HG03378 (cell line): ENCODE data around the gene ATP6V0B.

Experiments
- ATAC-seq: cut with Tn5 transposase; IDR thresholded peaks from one replicate; pipeline ENCODE4 v1.9.1; 2021; ENCODE audit warnings: mild to moderate bottlenecking, moderate library complexity; ENCODE audit not compliant: unreplicated experiment

Gene ATP6V0B

GRCh38 chr1:43945674-43946235 lies 29.0 kb upstream of the ATP6V0B start:
- no peak for ATAC-seq

GRCh38 chr1:43946236-43947060 lies 28.3 kb upstream of the ATP6V0B start, which contains the start of gene IPO13:
IPO13 (plus strand) TSS chr1:43946950; CDS start chr1:43947601, 651 bp downstream.
- ATAC-seq, result peak; percentile 82

GRCh38 chr1:43947061-43947873 lies 27.5 kb upstream of the ATP6V0B start:
- peak; percentile 5 for ATAC-seq

GRCh38 chr1:43947874-43948437 lies 26.8 kb upstream of the ATP6V0B start:
- ATAC-seq, result no peak

GRCh38 chr1:43949678-43950077 lies 25.1 kb upstream of the ATP6V0B start:
- ATAC-seq, result no peak

GRCh38 chr1:43951021-43951985 lies 23.5 kb upstream of the ATP6V0B start:
- ATAC-seq, result no peak

GRCh38 chr1:43952731-43953346 lies 21.9 kb upstream of the ATP6V0B start:
- ATAC-seq, result no peak

GRCh38 chr1:43953361-43953760 lies 21.4 kb upstream of the ATP6V0B start:
- ATAC-seq, result no peak

- ATAC-seq, result no peak
Measured at GRCh38 chr1:43954036-43954435, 20.7 kb upstream of the ATP6V0B start.

- ATAC-seq, result no peak
Measured at GRCh38 chr1:43956234-43956633, 18.5 kb upstream of the ATP6V0B start.

GRCh38 chr1:43957407-43958040 lies 17.2 kb upstream of the ATP6V0B start:
- ATAC-seq, result no peak

- ATAC-seq, result no peak
Measured at GRCh38 chr1:43958351-43959255, 16.2 kb upstream of the ATP6V0B start.

- ATAC-seq, result no peak
Measured at GRCh38 chr1:43960798-43961197, 14.0 kb upstream of the ATP6V0B start.

GRCh38 chr1:43961692-43962091 lies 13.1 kb upstream of the ATP6V0B start:
- ATAC-seq, result no peak

GRCh38 chr1:43962324-43962723 lies 12.4 kb upstream of the ATP6V0B start:
- no peak for ATAC-seq

- ATAC-seq, result no peak
Measured at GRCh38 chr1:43963006-43963405, 11.8 kb upstream of the ATP6V0B start.

- ATAC-seq, result no peak
Measured at GRCh38 chr1:43963890-43964289, 10.9 kb upstream of the ATP6V0B start.

- ATAC-seq, result no peak
Measured at GRCh38 chr1:43965316-43965715, 9.4 kb upstream of the ATP6V0B start.
